CD4-positive, CD25-positive, alpha-beta regulatory T cell (primary cell): ENCODE data around the gene PHLDA3. TPM values are rescaled to one million over a fixed set of nuclear protein-coding genes. Genes with fewer than 3 reads are reported as not detected.

Experiments used
- ATAC-seq, 2 donors: fragments of 150-1000 bp; cut with Tn5 transposase; one replicate each; pipeline ENCODE4 v1.10.0; 2021; ENCODE audit warnings: low read depth in 2 of 2, moderate number of reproducible peaks in 2 of 2, moderate library complexity in 1 of 2
- DNase-seq, 3 donors: peaks; one replicate each; pipeline versions ENCODE4 v3.0.0 to v3.0.0-alpha.2; 2012 to 2022; ENCODE audit warnings: mixed read lengths in 1 of 3
- H3K27ac ChIP-seq: one replicate; pipeline ENCODE4 v1.7.0; 2013; ENCODE audit warnings: mild to moderate bottlenecking, low read length; ENCODE audit not compliant: insufficient read depth, poor library complexity, severe bottlenecking
- H3K27me3 ChIP-seq: one replicate; pipeline ENCODE4 v1.7.0; 2013; ENCODE audit warnings: low read length; ENCODE audit not compliant: control insufficient read depth, insufficient read depth
- H3K36me3 ChIP-seq: one replicate; pipeline ENCODE4 v1.7.0; 2013; ENCODE audit warnings: mild to moderate bottlenecking, low read length, moderate library complexity; ENCODE audit not compliant: control insufficient read depth, insufficient read depth
- H3K4me1 ChIP-seq: 2 replicates; pipeline ENCODE4 v1.7.0; 2013; ENCODE audit warnings: mild to moderate bottlenecking, low read length; ENCODE audit not compliant: insufficient read depth, control insufficient read depth, poor library complexity, severe bottlenecking
- H3K4me3 ChIP-seq: one replicate; pipeline ENCODE4 v1.7.0; 2013; ENCODE audit warnings: low read depth, mild to moderate bottlenecking, low read length, moderate library complexity
- H3K9me3 ChIP-seq, 2 experiments: 1 replicate in 1 of 2; 2 replicates in 1 of 2; pipeline ENCODE4 v1.7.0; 2013; ENCODE audit warnings: low read length in 2 of 2, mild to moderate bottlenecking in 1 of 2, moderate library complexity in 1 of 2; ENCODE audit not compliant: control insufficient read depth in 2 of 2
- H3K27ac Mint-ChIP-seq, 3 donors: one replicate each; pipeline ENCODE4 v1.8.0; 2020 to 2022; ENCODE audit warnings: mild to moderate bottlenecking in 3 of 3, mixed read lengths in 3 of 3, moderate library complexity in 2 of 3
- H3K27me3 Mint-ChIP-seq: one replicate; pipeline ENCODE4 v1.8.0; 2022; ENCODE audit warnings: mild to moderate bottlenecking, mixed read lengths
- H3K36me3 Mint-ChIP-seq: one replicate; pipeline ENCODE4 v1.8.0; 2020; ENCODE audit warnings: mixed read lengths
- H3K4me1 Mint-ChIP-seq, 4 donors: one replicate each; pipeline ENCODE4 v1.8.0; 2020 to 2022; ENCODE audit warnings: mixed read lengths in 4 of 4, mild to moderate bottlenecking in 1 of 4
- H3K4me3 Mint-ChIP-seq, 4 donors: one replicate each; pipeline ENCODE4 v1.8.0; 2020 to 2022; ENCODE audit warnings: mild to moderate bottlenecking in 4 of 4, mixed read lengths in 4 of 4, moderate library complexity in 3 of 4
- H3K9me3 Mint-ChIP-seq, 7 donors: one replicate each; pipeline ENCODE4 v1.8.0; 2020 to 2022; ENCODE audit warnings: mixed read lengths in 7 of 7, mild to moderate bottlenecking in 3 of 7, moderate library complexity in 2 of 7
- polyA plus RNA-seq, 4 donors: library from polyadenylated mRNA; unstranded; fragments of 300-500 nt; fragmentation: Illumina TruSeq; gene quantifications; one replicate each; pipeline ENCODE4 v1.2.3, GENCODE V29; 2021
- total RNA-seq: library from RNA; stranded (reverse); gene quantifications from one replicate; pipeline ENCODE4 v1.2.3, GENCODE V29; 2022

PHLDA3 gene
- total and polyA plus RNA-seq, 5 donors from 2014 or later = 0.62 to 2.1 (median 1.4) TPM

DNA sequence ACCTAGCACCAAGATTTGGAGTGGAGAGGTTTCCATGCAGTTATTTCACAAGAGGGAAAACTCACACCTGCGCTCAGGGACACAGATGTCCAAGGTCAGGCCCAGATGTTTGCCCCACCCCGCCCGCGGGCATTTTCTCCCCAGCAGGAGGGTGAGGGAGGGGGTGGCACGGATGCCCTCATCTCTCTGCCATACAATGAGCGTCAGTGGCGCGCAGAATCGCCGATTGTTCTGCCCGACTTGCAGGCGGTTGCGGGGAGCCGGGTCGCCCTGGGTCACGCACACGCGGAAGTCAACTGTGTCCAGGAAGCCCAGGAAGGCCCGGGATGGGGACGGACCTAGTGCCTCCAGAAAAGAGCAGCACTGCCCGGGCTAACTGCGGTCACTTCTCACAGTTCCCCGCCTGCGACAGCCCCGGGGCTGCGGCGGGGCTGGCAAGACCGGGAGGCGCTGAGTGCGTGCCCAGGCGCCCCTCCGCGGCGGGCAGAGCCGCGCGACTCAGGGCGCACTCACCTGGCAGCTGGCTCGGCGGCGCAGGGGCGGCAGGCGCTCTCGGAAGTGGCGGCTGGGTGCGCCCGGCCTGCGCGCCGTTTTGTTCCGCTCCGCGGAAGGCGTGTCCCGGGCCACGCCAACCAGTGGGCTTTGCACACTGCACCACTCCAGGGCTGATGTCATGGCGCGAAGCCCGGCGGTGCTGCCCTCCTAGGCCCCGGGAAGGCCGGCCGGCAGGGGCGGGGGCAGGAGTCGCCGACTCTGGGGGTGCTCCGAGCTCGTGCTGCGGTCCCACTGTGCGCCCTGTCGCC is 37.8 kb upstream of the PHLDA3 start, which contains the start of gene CSRP1:
Gene CSRP1, minus strand, starts transcription at position 567 of the 803 bp plus-strand sequence. CDS start 10,820 bp downstream, outside the sequence.
- Histone ChIP-seq H3K27ac (peak within 1 kb of the TSS; percentile 77), H3K4me3 (peak within 1 kb of the TSS; percentile 87), H3K4me1 (peaks cover 27% of the 10 kb centered on the region), H3K27me3 (no peaks in the 10 kb centered on the region), H3K9me3 (no peaks in the 10 kb centered on the region), H3K36me3 (no peaks in the 10 kb centered on the region)
- peak; percentile 96 to 98 for ATAC-seq
- Mint-ChIP-seq H3K36me3 (peaks cover 3% of the 10 kb centered on the region), H3K4me3 (peak within 1 kb of the TSS; percentile 92 to 97 (median 94)), H3K27ac (peak within 1 kb of the TSS; percentile 82 to 94 (median 91)), H3K27me3 (no peaks in the 10 kb centered on the region), H3K4me1 (peaks cover 15 to 64% (median 28%) of the 10 kb centered on the region in 4 donors), H3K9me3 (no peaks in the 10 kb centered on the region)
- peak; percentile 69 to 92 (median 81) for DNase-seq

DNA sequence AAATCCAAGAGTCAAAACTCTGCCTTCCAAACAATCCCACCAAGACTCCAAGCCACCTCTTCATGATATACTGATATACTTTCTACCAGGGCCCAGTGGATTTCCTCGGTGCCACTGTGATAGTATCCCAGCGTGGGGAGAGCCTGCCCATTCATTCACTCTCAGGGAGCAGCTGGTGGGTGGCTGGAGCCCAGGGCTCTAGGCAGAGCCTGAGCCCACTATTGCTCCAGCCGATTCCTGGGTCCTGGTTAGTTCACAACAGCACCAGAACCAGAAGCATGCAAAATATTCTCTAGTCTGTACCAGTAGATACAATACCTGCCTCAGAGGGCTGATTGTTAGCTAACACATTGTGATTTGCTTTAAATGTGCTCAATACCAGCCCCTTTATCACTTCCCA is 37.1 kb upstream of the PHLDA3 start:
- no peaks in the 10 kb centered on the region for H3K36me3 ChIP-seq
- Mint-ChIP-seq H3K9me3 (no peaks in the 10 kb centered on the region), H3K27me3 (no peaks in the 10 kb centered on the region), H3K27ac (peak overlapping the region; percentile 82 to 91 (median 90)), H3K4me1 (peaks cover 15 to 64% (median 28%) of the 10 kb centered on the region in 4 donors), H3K36me3 (peaks cover 3% of the 10 kb centered on the region), H3K4me3 (peak overlapping the region; percentile 92 to 97 (median 94))
- ATAC-seq (no peak), DNase-seq (no peak)
- H3K4me1 ChIP-seq = peaks cover 27% of the 10 kb centered on the region
- H3K27ac ChIP-seq = no peak overlapping the region
- no peaks in the 10 kb centered on the region for H3K27me3 ChIP-seq
- no peaks in the 10 kb centered on the region for H3K9me3 ChIP-seq
- peak overlapping the region; percentile 87 for H3K4me3 ChIP-seq

DNA sequence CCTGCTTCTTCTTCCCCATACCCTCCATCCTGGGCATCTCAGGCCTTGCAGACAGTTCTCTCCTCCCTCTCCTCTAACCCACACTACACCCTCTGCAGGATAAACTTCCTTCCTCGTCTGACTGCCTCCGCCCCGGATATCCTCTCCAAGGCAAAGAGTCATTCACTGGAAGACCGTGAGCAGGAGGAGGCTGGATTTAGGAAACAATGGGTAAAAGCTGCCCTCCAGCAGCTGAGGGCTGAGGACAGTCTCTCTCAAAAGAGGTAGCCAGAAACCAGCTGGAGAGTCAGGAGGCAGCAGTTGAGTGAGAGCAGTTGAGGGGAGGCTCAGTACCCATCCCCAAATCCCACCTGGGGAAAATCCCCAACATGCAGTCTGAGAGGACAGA is 36.5 kb upstream of the PHLDA3 start:
- H3K4me3 Mint-ChIP-seq = peak overlapping the region; percentile 92 to 97 (median 94)
- no peak overlapping the region for H3K27ac ChIP-seq

DNA sequence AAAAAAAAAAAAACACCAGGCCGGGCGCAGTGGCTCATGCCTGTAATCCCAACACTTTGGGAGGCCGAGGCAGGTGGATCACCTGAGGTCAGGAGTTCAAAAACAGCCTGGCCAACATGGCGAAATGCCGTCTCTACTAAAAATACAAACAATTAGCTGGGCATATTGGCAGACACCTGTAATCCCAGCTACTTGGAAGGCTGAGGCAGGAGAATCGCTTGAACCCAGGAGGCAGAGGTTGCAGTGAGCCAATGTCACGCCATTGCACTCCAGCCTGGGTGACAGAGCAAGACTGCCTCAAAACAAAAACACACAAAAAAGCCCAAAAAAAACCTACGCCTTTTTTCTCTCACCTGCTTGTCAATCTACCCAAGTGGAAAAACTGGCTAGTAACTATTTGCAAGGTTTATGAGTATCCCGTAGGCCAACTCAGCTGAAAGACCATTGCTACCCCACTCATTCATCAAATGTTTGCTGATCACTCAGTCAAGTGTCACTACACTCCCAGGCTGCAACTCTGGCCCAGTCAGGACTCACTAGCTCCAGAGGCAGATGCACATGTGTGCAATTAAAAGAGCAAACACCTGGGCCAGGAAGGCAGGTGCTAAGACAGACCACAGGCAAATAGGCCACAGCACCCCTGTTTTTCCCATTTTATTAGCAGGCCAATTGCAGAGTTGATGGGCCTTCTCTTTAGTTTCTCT is 36.0 kb upstream of the PHLDA3 start:
- Histone ChIP-seq H3K27me3 (no peaks in the 10 kb centered on the region), H3K4me3 (peak overlapping the region; percentile 87), H3K27ac (no peak overlapping the region), H3K36me3 (no peaks in the 10 kb centered on the region), H3K9me3 (no peaks in the 10 kb centered on the region), H3K4me1 (peaks cover 27% of the 10 kb centered on the region)
- H3K4me3 Mint-ChIP-seq = peak overlapping the region; percentile 92 to 97 (median 94)
- H3K27ac Mint-ChIP-seq = peak overlapping the region; percentile 86 to 91 (median 89)
- no peak for DNase-seq
- peaks cover 15 to 65% (median 34%) of the 10 kb centered on the region in 4 donors for H3K4me1 Mint-ChIP-seq
- ATAC-seq = no peak
- no peaks in the 10 kb centered on the region for H3K9me3 Mint-ChIP-seq
- H3K27me3 Mint-ChIP-seq = no peaks in the 10 kb centered on the region
- H3K36me3 Mint-ChIP-seq = peaks cover 3% of the 10 kb centered on the region

More for the DNA sequence above, 36.5 kb upstream of the PHLDA3 start:
- Mint-ChIP-seq H3K9me3 (no peaks in the 10 kb centered on the region), H3K27me3 (no peaks in the 10 kb centered on the region), H3K36me3 (peaks cover 3% of the 10 kb centered on the region), H3K27ac (peak overlapping the region; percentile 86 to 91 (median 89)), H3K4me1 (peaks cover 15 to 66% (median 31%) of the 10 kb centered on the region in 4 donors)
- peak overlapping the region; percentile 87 for H3K4me3 ChIP-seq
- ATAC-seq (no peak), DNase-seq (peak in 1 of 3 donors; percentile 10)
- H3K27me3 ChIP-seq = no peaks in the 10 kb centered on the region
- peaks cover 27% of the 10 kb centered on the region for H3K4me1 ChIP-seq
- no peaks in the 10 kb centered on the region for H3K36me3 ChIP-seq
- H3K9me3 ChIP-seq = no peaks in the 10 kb centered on the region

DNA sequence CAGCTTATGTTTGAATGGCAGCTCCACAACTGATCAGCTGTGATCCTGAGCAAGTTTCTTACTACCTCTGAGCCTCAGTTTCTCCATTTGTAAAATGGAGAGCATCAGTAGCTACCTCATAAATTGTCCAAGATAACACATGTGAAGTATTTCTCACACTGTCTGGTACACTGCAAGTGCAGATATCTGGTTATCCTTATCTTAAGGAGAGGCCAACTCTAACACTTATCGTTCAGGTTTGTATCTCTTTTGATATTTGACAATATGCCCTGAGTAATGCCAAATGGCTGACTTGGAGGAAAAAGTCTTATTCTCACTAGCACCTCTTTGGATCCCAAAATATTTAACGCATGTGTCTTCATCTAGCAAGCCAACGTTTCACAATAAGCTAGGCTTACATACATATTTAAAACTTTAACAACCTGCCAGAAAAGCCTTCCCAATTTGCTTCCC is 35.2 kb upstream of the PHLDA3 start:
- H3K27ac ChIP-seq = no peak overlapping the region
- Mint-ChIP-seq H3K9me3 (no peaks in the 10 kb centered on the region), H3K4me1 (peaks cover 15 to 57% (median 33%) of the 10 kb centered on the region in 4 donors), H3K27me3 (no peaks in the 10 kb centered on the region), H3K27ac (peak overlapping the region in 1 of 3 donors; percentile 14), H3K36me3 (peaks cover 3% of the 10 kb centered on the region), H3K4me3 (peak overlapping the region in 3 of 4 donors; percentile 21 to 61 (median 60))
- no peak overlapping the region for H3K4me3 ChIP-seq
- no peak for DNase-seq
- H3K36me3 ChIP-seq = peaks cover 1% of the 10 kb centered on the region
- H3K9me3 ChIP-seq = no peaks in the 10 kb centered on the region
- peaks cover 27% of the 10 kb centered on the region for H3K4me1 ChIP-seq
- ATAC-seq = no peak
- no peaks in the 10 kb centered on the region for H3K27me3 ChIP-seq

DNA sequence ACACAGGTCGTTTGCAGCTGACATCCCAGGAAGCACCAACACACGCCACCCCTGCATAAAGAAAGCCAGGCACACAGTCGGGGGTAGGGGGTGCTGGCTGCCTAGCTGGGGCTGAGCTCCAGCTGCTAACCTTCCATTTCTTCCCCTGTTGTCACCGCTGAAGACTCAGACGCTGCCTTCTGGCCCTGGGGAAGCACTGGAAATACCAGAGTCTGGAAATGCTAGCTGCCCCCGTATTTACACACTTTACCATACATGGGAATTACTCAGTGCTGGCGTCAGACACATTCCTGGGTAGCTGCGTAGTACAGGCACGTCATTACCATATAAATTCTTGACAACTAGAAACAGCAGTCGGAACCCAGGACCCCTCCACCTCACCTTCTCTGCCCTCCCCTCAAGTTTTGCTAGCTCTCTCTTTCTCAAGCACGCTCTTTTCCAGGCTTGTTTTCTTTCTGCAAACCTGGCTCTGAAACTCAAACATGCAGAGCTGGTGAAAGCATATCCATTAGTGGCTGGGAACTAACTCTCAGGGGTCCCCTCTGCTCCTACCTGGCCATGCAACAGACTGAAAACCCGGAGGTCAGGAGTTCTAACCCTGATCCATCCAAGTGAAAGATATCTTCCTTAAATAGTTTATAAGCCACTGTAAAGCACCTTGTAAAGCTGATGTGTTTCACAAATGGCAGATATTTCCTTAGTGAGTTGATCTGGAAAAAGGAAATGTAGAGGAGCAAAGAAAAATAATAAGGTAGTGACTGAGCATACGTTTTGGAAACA is 34.6 kb upstream of the PHLDA3 start:
- ATAC-seq (no peak), DNase-seq (no peak)
- Mint-ChIP-seq H3K27ac (no peak overlapping the region), H3K27me3 (no peaks in the 10 kb centered on the region), H3K9me3 (no peaks in the 10 kb centered on the region), H3K4me1 (peaks cover 15 to 53% (median 30%) of the 10 kb centered on the region in 4 donors), H3K4me3 (peak overlapping the region in 2 of 4 donors; percentile 43 to 60), H3K36me3 (peaks cover 3% of the 10 kb centered on the region)
- H3K9me3 ChIP-seq = no peaks in the 10 kb centered on the region
- H3K27me3 ChIP-seq = no peaks in the 10 kb centered on the region
- no peak overlapping the region for H3K27ac ChIP-seq
- H3K4me3 ChIP-seq = no peak overlapping the region
- H3K4me1 ChIP-seq = peaks cover 27% of the 10 kb centered on the region
- H3K36me3 ChIP-seq = peaks cover 3% of the 10 kb centered on the region

DNA sequence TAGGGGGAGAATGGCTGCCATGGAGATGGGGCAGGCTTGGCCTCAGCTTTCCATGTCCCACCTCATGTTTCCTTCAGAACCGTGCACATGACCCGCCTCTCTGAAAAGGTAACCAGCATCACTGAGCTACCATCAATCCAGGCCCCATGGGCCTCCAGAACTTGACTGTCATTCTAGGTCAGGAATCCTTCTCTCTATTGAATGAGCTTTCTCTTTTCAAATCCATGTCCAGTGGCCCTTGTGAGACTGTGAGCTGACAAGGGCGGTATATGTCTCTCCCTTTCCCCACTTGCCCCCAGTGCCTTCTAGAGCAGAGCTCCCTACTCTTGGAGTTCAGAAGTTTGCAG is 33.5 kb upstream of the PHLDA3 start:
- no peaks in the 10 kb centered on the region for H3K27me3 ChIP-seq
- H3K9me3 ChIP-seq = no peaks in the 10 kb centered on the region
- H3K27ac ChIP-seq = no peak overlapping the region
- Mint-ChIP-seq H3K27me3 (no peaks in the 10 kb centered on the region), H3K9me3 (no peaks in the 10 kb centered on the region), H3K4me1 (peaks cover 15 to 51% (median 28%) of the 10 kb centered on the region in 4 donors), H3K4me3 (peak overlapping the region in 1 of 4 donors; percentile 37), H3K27ac (peak overlapping the region in 1 of 3 donors; percentile 25), H3K36me3 (peaks cover 3% of the 10 kb centered on the region)
- H3K4me1 ChIP-seq = peaks cover 22% of the 10 kb centered on the region
- DNase-seq = no peak
- no peak overlapping the region for H3K4me3 ChIP-seq
- ATAC-seq = no peak
- peaks cover 3% of the 10 kb centered on the region for H3K36me3 ChIP-seq
